HG02678 (cell line): ENCODE results near the gene ELP5.
A peak's percentile ranks its signal among the peaks of the same experiment; 100 is the strongest.

Experiments used
- ATAC-seq: cut with Tn5 transposase; IDR thresholded peaks from one replicate; pipeline ENCODE4 v1.9.1; 2021; ENCODE audit warnings: mild to moderate bottlenecking, moderate library complexity; ENCODE audit not compliant: unreplicated experiment

Gene ELP5

DNA sequence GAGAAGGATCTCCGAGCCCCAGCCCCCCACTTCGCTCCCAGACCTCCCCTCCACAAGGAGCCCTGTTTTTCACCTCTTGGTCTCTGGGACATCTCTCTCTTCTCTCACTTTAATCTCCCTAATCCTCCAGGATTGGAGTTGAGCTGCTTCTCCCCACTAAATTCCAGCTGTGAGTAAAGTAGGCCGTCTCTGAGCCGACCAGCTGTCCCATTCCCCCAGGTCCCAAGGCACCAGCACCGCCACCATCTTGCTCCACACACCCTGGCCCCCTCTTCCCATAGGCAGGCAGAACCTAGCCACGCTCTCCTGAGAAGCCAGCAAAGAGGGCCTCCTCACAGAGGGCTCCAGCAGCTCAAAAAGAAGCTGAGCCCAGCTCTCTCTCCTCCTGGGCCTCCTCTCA lies 33.3 kb upstream of the ELP5 start:
- ATAC-seq: no peak

DNA sequence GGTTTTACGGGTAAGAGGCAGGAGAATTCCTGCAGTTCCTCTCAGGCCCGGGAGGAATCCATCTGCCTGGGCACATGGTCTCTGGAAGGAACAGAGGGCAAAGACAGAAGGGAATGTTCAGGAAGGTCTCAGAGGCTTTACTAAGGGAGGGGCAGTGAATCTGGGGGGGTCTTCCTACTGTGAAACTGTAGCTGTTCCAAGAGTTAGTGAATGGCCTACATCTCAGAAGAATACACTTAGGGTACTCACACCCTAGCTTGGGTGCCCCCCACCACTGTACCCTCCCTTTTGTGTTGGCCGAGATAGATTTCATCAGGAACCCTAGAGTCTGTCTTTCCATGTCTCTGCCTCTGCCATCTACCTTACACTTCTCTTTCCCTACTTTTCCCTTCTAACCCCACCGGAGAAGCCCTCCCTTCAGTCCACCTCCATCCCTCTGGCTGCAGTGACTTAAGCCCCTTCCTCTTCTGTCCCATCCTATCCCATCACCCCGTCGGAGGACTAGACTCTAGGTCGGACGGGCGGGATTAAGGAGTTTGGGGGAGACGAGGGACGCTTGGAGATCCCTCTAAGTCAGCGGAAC lies 32.7 kb upstream of the ELP5 start:
- ATAC-seq: no peak

DNA sequence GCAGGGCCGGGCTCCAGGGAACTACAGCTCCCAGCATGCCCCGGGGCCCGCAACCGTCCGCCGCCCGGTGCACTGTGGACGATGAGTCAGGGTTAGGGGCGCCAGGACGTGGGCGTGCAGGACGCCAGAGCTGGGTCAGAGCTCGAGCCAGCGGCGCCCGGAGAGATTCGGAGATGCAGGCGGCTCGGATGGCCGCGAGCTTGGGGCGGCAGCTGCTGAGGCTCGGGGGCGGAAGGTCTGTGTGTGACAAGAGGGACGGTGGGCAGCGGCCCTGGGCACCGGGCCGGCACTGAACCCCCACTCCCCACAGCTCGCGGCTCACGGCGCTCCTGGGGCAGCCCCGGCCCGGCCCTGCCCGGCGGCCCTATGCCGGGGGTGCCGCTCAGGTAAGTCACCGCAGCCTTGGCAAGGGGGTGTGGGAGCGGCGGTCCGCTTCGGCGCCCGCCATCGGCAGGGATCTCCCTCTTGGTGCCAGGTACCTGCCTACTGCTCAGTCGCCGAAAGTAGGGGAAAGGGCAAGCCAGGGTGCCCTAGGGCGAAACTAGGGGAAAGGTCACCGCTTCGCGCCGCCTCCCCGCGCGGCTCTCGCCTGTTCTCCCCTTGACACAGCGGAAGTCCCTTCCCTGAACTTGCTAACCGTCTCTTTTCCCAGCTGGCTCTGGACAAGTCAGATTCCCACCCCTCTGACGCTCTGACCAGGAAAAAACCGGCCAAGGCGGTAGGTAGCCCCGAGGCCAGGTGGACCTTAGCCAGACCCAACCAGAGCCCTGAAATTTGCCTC lies 32.0 kb upstream of the ELP5 start, which contains the start of the genes ACADVL and DLG4:
Gene ACADVL, plus strand, starts transcription at position 127 of the 781 bp plus-strand sequence. Its CDS starts 47 bp downstream, at position 174.
Gene DLG4, minus strand, starts transcription at position 25 of the 781 bp plus-strand sequence.
- peak; percentile 63 for ATAC-seq

DNA sequence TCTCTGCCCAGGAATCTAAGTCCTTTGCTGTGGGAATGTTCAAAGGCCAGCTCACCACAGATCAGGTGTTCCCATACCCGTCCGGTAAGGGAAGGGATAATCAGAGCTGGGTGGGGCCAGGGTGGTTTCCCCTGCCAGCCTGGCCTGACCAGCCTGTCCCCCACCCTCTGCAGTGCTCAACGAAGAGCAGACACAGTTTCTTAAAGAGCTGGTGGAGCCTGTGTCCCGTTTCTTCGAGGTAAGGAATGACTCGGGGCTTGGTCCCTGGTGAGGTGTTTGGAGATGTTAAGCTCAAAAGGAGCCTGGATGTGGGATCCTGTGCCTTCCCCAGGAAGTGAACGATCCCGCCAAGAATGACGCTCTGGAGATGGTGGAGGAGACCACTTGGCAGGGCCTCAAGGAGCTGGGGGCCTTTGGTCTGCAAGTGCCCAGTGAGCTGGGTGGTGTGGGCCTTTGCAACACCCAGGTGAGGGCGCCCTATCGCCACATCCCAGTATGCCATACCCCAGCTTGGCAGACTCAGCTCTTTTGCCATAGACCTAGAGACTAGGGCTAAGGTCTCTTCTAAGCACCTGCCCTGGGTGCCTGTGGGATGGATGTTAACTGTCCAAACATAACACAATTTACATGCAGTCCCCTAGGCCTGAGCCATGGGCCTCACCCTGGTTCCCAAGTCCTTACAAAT lies 31.3 kb upstream of the ELP5 start:
- ATAC-seq: no peak

DNA sequence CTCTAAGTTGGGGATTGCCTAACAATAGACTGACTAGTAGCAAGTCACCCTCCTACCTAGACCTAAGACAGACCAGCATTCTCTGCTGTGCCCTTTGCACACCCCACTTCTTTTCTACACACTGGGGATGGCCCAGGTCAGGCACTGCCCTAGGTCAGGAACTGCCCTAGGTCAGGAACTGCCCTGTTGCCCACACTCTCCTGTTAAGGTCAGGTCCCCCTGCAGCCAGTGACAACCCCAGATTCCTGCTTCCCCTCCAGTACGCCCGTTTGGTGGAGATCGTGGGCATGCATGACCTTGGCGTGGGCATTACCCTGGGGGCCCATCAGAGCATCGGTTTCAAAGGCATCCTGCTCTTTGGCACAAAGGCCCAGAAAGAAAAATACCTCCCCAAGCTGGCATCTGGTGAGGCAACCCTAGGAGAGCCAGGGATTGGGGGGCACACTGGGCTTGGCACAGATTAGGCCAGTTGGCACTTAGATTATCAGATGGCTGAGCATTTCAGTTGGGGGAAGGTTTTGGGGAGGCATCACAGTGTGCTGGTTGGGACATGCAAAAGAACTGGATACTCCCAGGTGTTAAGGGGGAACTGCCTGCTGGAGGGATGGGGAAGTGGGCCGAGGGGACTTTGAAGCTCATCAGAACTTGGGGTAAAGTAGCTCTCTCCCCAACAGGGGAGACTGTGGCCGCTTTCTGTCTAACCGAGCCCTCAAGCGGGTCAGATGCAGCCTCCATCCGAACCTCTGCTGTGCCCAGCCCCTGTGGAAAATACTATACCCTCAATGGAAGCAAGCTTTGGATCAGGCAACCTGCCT lies 30.5 kb upstream of the ELP5 start:
- no peak for ATAC-seq

DNA sequence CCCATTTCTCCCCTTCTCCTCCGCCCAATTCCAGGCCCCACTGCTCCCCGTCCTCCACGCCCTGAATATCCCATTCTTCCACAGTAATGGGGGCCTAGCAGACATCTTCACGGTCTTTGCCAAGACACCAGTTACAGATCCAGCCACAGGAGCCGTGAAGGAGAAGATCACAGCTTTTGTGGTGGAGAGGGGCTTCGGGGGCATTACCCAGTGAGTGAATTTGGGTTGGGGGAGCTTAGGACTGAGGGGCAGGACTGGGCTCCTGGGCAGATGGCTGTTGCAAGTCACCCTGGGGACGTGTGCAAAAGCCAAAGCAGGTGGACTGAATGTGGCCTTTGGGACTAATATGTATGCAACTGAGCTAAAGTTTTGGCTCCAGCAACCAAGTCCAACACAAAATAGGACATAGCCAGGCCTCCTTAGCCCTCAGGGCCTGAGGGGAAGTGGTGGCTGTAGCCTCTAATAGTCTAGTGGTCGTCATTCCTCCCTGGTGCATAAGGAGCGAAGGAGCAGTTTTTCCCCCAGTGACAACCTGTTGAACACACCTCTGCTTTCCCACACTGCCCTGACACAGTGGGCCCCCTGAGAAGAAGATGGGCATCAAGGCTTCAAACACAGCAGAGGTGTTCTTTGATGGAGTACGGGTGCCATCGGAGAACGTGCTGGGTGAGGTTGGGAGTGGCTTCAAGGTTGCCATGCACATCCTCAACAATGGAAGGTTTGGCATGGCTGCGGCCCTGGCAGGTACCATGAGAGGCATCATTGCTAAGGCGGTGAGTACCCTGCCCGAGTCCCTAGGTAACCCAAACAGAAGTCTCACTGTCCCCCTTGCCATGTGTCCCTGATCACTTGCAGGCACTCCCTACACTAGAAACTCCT lies 29.7 kb upstream of the ELP5 start:
- no peak for ATAC-seq

DNA sequence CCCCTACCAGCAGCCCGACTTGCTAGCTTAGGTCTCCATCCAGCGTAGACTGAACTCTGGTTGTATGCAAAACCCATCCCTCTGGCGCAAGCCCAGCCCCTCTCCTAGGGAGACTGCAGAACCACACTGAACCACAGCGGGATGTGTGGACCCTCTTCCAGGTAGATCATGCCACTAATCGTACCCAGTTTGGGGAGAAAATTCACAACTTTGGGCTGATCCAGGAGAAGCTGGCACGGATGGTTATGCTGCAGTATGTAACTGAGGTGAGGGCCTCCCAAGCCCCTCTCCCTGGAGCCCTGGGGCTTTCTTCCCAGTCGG lies 29.1 kb upstream of the ELP5 start:
- no peak for ATAC-seq

DNA sequence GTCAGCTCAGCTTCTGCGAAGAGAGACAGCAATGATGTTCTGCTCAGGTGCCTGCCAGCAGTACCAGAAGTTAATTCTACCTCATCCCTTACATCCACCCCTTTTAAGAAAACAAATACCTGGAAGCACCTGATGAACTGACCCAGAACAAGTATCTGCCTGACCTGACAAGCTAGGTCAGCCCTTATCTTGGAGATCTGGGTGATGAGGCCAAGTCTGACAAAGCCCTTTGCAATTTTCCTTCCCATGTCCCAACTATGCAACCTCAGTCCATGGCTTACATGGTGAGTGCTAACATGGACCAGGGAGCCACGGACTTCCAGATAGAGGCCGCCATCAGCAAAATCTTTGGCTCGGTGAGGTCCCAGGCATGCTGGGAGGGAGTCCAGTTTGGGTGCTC lies 28.6 kb upstream of the ELP5 start:
- no peak for ATAC-seq

DNA sequence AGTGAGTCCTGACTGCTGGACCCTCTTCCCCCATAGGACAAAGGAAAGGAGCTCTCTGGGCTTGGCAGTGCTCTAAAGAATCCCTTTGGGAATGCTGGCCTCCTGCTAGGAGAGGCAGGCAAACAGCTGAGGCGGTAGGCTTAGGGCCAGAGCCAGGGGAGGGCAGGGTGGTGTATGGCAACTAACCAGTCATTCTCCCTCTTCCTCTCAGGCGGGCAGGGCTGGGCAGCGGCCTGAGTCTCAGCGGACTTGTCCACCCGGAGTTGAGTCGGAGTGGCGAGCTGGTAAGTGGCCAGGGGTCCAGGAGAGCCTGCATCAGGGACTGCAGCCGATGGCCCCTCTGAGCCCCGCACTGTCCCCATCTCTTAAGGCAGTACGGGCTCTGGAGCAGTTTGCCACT lies 27.9 kb upstream of the ELP5 start:
- no peak for ATAC-seq

DNA sequence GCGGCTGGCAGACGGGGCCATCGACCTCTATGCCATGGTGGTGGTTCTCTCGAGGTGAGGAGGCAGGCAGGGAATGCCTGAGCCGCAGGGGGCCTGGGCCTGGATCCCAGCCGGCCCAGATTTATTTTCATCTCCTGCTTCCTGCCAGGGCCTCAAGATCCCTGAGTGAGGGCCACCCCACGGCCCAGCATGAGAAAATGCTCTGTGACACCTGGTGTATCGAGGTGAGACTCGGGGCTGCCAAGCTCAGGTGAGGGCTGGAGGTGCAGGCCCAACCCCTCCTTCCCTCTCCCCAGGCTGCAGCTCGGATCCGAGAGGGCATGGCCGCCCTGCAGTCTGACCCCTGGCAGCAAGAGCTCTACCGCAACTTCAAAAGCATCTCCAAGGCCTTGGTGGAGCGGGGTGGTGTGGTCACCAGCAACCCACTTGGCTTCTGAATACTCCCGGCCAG lies 27.3 kb upstream of the ELP5 start:
- no peak for ATAC-seq

DNA sequence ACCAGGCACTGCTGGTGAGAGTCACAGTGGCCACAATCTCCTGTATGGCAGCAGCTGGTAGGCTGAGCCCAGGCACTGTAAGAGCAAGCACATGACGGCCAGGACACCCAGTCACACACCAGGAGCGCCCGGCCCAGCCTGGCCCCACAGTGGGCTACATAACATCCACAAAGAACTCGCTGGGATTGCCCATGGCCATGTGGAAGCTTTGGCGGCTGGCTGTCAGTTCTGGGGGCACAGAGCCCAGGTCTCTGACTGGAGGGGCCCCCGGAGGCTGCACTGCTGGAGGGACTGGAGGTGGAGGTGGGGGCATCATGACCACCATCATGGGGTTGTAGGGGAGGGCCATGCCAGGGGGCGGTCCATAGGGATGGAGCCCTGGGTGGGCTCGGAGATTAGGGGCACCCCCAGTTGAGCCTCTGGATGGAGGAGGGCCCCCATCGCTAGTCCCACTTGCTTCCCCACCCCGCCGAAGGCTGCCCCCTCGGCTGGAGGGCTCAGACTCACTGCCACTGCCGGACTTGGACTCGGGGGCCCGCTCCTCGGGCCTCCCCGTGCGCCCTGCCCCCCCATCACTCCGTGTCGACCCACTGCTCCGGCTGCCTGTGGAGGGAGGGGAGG lies 26.2 kb upstream of the ELP5 start:
- ATAC-seq: no peak

DNA sequence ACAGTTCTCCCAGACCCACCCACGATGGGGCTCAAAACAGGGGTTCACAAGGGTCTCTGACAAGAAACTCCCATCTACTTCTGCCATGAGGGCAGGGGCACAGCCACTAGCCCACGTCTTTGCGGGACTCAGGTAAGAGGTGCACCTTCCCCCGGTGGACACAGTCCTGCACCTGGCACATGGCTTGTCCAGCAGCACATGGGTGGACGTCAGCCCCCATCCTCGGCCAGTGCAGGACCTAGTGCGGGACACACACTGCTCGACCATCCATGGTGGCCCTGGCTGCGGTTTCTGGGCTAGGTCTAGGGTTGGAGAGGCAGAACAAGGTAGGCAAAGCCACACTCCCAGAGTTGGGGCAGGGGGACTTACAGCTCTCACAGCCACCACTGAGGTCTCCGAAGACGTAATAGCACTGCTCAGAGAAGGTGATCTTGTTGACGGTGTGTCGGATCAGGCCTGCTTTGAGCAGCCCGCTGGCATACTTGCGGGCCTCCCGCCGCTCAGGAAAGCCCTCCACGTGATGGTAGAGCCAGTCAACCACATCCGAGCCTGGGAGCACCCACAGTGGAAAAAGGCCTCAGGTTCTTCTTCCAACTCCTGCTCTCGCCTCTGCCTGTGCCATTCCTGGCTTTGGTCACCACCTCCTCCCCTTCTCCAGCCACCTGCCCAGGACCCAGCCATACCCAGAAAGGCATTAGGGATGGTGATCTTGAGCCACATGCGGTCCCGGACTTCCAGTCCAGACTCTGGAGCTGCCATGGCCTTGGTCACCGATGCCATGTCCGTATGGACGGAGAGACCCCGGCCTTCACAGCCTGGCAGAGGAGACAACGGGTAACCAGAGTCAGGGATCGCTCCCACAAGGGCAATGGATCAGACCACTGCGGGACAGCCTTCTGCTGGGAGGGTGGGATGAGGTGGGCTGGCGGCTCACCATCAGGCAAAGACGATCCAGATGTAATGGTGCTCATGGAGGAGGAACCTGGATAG lies 25.0 kb upstream of the ELP5 start:
- no peak for ATAC-seq

DNA sequence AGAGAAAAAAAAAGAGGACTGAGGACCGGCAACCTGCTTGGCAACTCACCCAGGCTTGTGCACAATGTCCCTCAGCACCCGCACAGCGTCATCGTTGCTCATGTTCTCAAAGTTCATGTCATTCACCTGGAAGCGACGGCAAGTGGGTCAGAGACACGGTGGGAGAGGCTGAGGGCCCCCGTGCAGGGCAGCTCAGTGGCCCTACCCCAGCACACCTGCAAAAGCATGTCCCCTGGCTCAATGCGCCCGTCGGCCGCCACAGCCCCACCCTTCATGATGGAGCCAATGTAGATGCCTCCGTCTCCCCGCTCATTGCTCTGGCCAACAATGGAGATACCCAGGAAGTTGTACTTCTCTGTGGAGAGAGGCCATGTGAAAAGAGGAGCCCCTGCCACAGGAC lies 23.1 kb upstream of the ELP5 start:
- no peak for ATAC-seq

DNA sequence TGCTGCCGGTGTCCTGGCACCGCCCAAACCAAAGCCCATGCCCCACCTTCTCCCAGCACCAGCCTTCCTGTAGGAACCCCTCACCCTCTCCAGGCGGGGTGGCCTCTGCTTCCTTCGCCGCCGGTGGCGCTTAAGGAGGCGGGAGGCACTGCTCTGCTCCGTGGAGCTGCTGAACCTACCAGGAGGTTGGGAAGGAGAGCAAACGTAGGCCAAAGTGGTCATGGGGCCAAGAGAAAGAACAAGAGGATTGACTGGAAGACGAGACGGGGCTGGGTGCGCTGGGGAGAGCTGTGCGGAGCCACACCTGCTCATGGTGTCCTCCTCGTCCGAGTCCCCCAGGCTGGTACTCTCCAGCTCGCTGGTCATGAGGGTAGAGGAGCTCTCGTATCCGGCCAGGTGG lies 22.5 kb upstream of the ELP5 start:
- no peak for ATAC-seq

DNA sequence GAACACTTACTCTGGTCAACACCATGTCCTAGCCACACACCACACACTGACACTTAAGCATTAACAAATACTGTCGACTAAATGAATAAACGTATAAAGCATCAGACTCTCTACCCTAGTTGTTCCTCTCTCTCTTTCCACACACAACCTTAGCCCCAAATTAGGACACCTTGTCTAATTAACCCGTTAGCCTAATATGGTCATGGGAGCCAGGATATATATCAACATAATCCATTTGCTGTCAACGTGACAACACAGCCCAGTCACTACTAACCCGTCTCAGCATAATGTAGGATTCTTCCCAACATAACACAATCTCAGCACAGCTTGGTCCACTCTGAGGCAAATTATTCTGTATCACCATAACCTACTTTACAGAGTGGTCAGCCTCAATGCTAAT lies 19.9 kb upstream of the ELP5 start:
- no peak for ATAC-seq

DNA sequence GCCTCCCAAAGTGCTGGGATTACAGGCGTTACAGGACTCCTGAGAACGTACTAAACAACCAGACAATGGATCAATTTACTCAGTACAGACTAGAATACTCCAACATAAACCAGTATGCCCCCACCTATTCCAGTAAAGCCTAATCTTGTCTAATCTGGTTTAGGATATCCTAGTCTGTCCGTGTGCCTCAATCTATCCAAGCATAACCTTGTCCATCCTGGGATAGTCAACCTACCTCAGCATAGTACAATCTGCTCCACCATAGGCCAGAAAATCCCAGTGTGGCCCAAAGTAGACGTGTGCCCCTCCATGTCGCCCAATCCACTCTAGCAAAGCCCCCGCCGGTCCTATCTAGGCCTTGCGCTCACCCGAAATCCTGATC lies 18.3 kb upstream of the ELP5 start:
- ATAC-seq: no peak

DNA sequence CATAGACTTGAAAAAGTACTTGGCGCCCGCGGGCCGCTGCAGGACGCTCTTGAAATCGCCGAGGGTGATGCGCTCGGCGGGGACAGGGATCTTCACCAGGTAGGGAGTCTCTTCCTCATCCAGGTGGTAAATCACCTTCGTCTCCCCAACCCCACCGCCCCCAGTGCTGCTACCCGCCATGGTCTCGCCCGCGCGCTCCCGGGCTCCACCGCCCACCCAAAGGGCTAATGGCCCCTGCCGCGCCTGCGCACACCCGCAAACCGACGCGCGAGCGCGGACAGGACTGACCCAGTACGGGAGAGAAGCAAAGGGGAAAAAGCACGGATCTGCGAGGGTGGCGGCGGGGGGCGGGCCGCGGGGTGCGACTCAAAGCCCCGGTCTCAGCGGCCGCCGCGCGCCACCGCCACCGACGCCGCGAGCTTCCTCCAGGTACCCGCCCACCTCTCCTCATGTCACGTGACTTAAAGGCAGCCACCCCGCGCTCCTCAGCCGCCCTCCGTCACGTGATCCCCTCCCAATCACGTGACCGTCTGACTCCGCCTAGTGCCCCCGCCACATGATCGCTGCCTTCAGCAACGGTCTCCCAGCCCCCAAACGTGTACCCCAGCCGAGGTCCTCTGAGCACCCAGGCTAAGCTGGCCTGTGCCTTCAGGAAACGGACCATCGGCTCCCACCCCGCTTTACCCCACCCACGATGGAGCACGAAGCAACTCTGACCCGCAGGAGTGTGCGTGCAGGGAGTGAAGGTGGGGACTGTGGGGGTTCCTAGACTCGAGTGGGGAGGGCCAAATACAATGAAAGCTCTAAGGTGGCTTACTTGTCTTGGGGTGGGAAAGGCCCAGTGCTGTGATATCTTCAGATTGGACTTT lies 17.7 kb upstream of the ELP5 start, which contains the start of gene DVL2:
Gene DVL2, minus strand, starts transcription at position 435 of the 869 bp plus-strand sequence. Its CDS starts 255 bp downstream, at position 180.
- peak; percentile 65 for ATAC-seq
